ENCODE data around the gene TMEM184B. TPM values are rescaled to one million over a fixed set of nuclear protein-coding genes. Genes with fewer than 3 reads are reported as not detected.
A peak's percentile ranks its signal among the peaks of the same experiment; 100 is the strongest.

Gene TMEM184B
- total RNA-seq, 4 donors from 2014 or later, result 25.4 to 40.7 (median 31.2) TPM

DNA sequence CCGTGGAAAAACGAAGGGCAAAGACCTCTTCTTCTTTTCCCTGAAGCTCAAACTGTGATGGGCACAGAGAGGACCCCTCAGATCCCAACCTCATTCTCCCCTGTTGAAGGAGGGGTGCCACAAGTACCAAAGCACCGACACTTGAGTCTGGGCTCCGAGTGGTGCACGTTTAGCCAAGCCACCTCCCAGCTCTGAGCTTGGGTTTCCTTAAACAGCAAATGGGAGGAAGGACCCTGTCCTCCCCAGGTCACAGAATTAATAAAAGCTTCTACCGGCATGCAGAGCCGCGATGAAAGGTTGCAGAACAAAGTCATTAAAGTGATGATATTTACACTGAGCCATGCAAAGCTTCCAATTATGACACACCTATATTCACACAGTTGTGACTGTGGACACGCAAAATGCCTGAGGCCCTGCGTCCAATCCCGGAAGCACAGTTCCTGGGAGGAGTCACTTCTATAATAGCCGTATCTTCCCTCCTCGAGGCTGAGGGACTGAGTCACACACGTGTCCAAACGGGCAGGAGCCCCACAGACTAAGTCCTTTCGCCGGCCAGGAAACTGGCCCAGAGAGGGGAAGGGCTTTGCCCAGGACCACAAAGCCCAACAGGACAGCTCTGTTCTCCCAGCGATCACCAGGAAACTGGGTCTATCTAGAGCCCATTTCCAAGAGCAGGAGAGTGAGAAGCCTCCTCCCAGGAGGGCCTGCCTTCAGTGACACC lies 45.3 kb upstream of the TMEM184B start:
- intact Hi-C loops (cut with DNase I; ENCODE audit: low total_unique reads) (loop anchor here (2.0 to 5.0 kb wide), 5 partner anchors 45 to 389 kb away; partner anchors contain the start of genes GTPBP1, MAFF and TMEM184B), in situ Hi-C loops (cut with MboI; ENCODE audit: low sequenced_read_pairs in 4 of 4) (no loop called here)
- no peaks in the 10 kb centered on the region for H3K27me3 ChIP-seq
- H3K4me3 ChIP-seq, result peak overlapping the region; percentile 55 to 65 (median 64)
- DNase-seq, result peak; percentile 43 to 71
- peak overlapping the region; percentile 87 to 96 (median 94) for H3K27ac ChIP-seq
- TF ChIP-seq, protein P1, sequence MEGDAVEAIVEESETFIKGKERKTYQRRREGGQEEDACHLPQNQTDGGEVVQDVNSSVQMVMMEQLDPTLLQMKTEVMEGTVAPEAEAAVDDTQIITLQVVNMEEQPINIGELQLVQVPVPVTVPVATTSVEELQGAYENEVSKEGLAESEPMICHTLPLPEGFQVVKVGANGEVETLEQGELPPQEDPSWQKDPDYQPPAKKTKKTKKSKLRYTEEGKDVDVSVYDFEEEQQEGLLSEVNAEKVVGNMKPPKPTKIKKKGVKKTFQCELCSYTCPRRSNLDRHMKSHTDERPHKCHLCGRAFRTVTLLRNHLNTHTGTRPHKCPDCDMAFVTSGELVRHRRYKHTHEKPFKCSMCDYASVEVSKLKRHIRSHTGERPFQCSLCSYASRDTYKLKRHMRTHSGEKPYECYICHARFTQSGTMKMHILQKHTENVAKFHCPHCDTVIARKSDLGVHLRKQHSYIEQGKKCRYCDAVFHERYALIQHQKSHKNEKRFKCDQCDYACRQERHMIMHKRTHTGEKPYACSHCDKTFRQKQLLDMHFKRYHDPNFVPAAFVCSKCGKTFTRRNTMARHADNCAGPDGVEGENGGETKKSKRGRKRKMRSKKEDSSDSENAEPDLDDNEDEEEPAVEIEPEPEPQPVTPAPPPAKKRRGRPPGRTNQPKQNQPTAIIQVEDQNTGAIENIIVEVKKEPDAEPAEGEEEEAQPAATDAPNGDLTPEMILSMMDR (IDR thresholded peaks at IDR 0.05 in 4 of 5, conservative IDR thresholded peaks at IDR 0.05 in 1 of 5), result no peak
- TF ChIP-seq POLR2A (IDR thresholded peaks at IDR 0.05), result peak in 1 of 2 donors; percentile 49
- H3K36me3 ChIP-seq, result no peaks in the 10 kb centered on the region
- peaks cover 30 to 38% of the 10 kb centered on the region in 2 donors for H3K4me1 ChIP-seq
- no peaks in the 10 kb centered on the region for H3K9me3 ChIP-seq
- ATAC-seq, result peak; percentile 53 to 54

DNA sequence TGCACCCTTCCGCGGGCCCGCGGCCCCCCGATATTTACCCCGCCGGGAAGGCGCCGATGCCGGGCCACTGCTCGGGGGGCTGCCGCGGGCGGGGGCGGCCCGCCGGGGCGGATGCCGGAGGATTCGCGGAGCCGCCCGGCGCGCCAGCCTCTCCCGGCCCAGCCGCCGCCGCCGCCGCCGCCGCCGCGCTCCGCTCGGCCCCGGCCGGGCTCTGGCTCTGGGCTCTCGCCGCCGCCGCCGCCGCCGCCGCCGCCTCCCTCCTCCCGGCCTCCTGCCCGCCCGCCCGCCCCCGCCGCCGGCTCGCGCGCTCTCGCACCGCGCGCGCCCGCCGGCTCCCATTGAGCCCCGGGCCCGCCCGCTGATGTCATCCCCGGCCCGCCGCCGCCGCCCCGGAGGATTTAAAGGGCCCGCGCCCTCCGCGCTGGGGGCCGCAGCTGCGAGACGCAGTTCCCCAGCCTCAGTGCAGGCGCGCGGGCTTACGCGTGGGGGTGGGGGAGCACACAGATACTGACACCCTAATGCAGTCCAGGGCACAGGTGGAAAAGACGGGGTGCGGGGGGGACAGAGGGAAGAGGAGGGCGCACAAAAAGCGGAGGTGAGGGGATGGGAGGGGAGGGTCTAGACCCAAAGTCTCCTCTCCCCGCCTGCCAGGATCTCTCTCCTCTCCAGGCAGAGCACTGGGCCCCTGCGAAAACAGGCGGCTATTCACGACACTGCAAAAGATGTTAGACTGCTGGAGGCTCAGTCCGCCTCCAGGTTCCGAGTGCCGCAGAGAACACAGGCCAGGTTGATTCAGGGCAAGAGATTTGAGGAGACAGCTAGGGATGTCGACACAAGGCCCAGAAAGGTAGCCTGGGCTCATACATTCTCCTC lies 44.5 kb upstream of the TMEM184B start, which contains the start of gene CSNK1E:
TSS of gene CSNK1E (minus strand) at position 312 of the 873 bp plus-strand sequence. CDS start 3,276 bp downstream, outside the sequence.
- H3K4me3 ChIP-seq, result peak within 1 kb of the TSS; percentile 64 to 88 (median 78)
- no peaks in the 10 kb centered on the region for H3K9me3 ChIP-seq
- intact Hi-C loops (cut with DNase I; ENCODE audit: low total_unique reads), result loop anchor here (2.0 to 5.0 kb wide), 5 partner anchors 45 to 390 kb away; partner anchors contain the start of genes GTPBP1, MAFF and TMEM184B
- ATAC-seq (peak; percentile 58 to 67), DNase-seq (peak; percentile 62 to 79)
- in situ Hi-C loops (cut with MboI; ENCODE audit: low sequenced_read_pairs in 4 of 4), result no loop called here
- no peaks in the 10 kb centered on the region for H3K27me3 ChIP-seq
- peak; percentile 28 to 60 for TF ChIP-seq POLR2A (IDR thresholded peaks at IDR 0.05)
- TF ChIP-seq, protein P1 (IDR thresholded peaks at IDR 0.05 in 4 of 5, conservative IDR thresholded peaks at IDR 0.05 in 1 of 5), result no peak
- H3K27ac ChIP-seq, result peak within 1 kb of the TSS; percentile 95 to 100 (median 98)
- peaks cover 38 to 46% of the 10 kb centered on the region in 2 donors for H3K4me1 ChIP-seq
- H3K36me3 ChIP-seq, result no peaks in the 10 kb centered on the region

DNA sequence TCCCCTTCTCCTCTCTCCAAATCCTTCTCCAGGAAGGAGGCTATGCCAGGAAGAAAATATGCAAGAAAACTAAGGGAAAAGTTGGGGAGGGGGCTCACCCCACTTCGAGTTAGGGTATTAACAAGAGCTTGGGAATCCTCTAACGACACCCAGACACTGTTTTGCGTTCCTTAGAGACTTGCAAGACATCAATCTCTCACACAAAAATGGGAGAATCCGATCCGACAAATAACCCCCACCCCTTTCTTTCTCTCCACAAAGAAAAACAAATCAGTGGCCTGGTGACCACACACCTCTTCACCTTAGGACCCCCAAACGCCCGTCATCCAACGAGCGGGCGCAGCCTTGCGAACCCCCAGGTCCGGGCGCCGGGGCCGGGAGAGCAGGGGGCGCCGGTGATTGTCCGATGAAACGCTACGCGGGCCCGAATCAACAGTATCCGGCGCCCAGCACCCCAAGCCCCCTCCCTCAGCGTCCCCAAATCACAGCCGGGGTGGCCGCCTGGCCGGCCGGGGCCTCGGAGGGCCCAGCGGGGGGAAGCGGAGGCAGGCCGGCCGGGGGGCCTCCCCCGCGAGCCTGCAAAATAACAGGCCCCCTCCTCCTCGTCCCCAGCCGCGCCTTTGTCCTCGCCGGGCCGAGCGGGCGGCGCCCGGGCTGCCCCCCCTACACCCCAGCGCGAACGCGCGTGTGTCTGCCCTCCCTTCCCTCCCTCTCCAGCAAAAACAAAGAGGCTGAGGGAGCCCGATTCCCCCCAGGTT lies 43.7 kb upstream of the TMEM184B start:
- Histone ChIP-seq H3K4me3 (peak overlapping the region; percentile 61 to 88 (median 78)), H3K27me3 (no peaks in the 10 kb centered on the region), H3K4me1 (peaks cover 46 to 55% of the 10 kb centered on the region in 2 donors), H3K9me3 (no peaks in the 10 kb centered on the region), H3K27ac (peak overlapping the region; percentile 89 to 100 (median 98)), H3K36me3 (no peaks in the 10 kb centered on the region)
- TF ChIP-seq POLR2A (IDR thresholded peaks at IDR 0.05), result no peak
- TF ChIP-seq, protein P1 (IDR thresholded peaks at IDR 0.05 in 4 of 5, conservative IDR thresholded peaks at IDR 0.05 in 1 of 5), result no peak
- intact Hi-C loops (cut with DNase I; ENCODE audit: low total_unique reads) (loop anchor here (2.0 to 5.0 kb wide), 5 partner anchors 44 to 391 kb away; partner anchors contain the start of genes GTPBP1, MAFF and TMEM184B), in situ Hi-C loops (cut with MboI; ENCODE audit: low sequenced_read_pairs in 4 of 4) (no loop called here)
- ATAC-seq (peak; percentile 66 to 67), DNase-seq (peak in 1 of 2 donors; percentile 65)

DNA sequence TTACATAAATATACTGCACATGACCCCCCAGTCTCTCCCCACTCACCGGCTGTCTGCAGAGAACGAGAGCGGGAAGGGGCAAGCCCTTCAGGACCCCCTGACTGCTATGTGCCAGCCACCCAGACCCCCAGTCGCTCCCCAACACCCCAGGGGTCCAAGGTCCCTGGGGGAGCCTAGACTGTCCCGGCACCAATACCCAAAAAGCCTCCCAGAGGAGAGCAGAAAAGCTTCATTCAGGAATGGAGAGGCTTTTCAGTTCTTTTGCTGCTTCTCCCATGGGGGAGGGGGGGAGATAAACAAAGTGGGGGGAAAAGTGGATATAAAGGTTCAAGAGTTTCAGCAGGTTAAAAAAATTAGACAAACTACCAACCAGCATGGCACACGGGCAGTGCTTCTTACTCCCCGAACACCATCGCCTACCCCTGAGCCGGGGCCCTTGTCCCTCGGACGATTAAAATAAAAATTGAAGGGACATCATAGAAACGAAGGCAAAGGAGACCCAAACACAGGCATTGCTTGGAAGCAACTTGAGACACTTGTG lies 43.1 kb upstream of the TMEM184B start:
- peaks cover 52 to 60% of the 10 kb centered on the region in 2 donors for H3K4me1 ChIP-seq
- intact Hi-C loops (cut with DNase I; ENCODE audit: low total_unique reads), result loop anchor here (2.0 to 5.0 kb wide), 5 partner anchors 43 to 391 kb away; partner anchors contain the start of genes GTPBP1, MAFF and TMEM184B
- peak in 1 of 2 donors; percentile 9 for ATAC-seq

More for the DNA sequence above, 43.1 kb upstream of the TMEM184B start:
- Histone ChIP-seq H3K27me3 (no peaks in the 10 kb centered on the region), H3K27ac (peak overlapping the region; percentile 89 to 100 (median 98)), H3K9me3 (no peaks in the 10 kb centered on the region), H3K4me3 (peak overlapping the region; percentile 61 to 88 (median 78)), H3K36me3 (no peaks in the 10 kb centered on the region)
- in situ Hi-C loops (cut with MboI; ENCODE audit: low sequenced_read_pairs in 4 of 4), result no loop called here
- TF ChIP-seq, protein P1 (IDR thresholded peaks at IDR 0.05 in 4 of 5, conservative IDR thresholded peaks at IDR 0.05 in 1 of 5), result no peak
- TF ChIP-seq POLR2A (IDR thresholded peaks at IDR 0.05), result peak in 1 of 2 donors; percentile 35
- no peak for DNase-seq

Data from gastrocnemius medialis (tissue), 4 donors.